HT1080 (cell line): ENCODE data around the gene ZNHIT1. TPM values are rescaled to one million over a fixed set of nuclear protein-coding genes. Genes with fewer than 3 reads are reported as not detected.

Experiments
- small RNA-seq: library from RNA; depleted of rRNA; stranded (forward); fragments of <200 nt; gene quantifications from one replicate; pipeline ENCODE3, GENCODE V24; 2014
- total RNA-seq: library from RNA; depleted of rRNA; stranded (reverse); fragments of >200 nt; shearing (Covaris generic); gene quantifications from 2 replicates; pipeline ENCODE4 v1.2.3, GENCODE V29; 2014; rRNA removed

Gene ZNHIT1
- total RNA-seq, 1 experiment from 2014 or later: 148 TPM

Small RNA genes within 50 kb of the gene (small RNA-seq; reads per million reads assigned to genes)
- not detected for gene RNU6-1104P

Other genes with a start within 250 kb of the ZNHIT1 start
- gene MUC12, start 248.6 kb upstream of the ZNHIT1 start, total RNA-seq: not detected in 2 replicates
- gene MUC17, start 198.1 kb upstream of the ZNHIT1 start, total RNA-seq: not detected in 2 replicates
- gene TRIM56, start 132.7 kb upstream of the ZNHIT1 start, total RNA-seq: 10.8 and 11.4 TPM in 2 replicates
- 179 and 187 TPM in 2 replicates for gene SERPINE1, start 91.1 kb upstream of the ZNHIT1 start, total RNA-seq
- gene AP1S1, start 63.7 kb upstream of the ZNHIT1 start, total RNA-seq: 184 TPM in 2 replicates
- gene VGF, start 52.6 kb upstream of the ZNHIT1 start, total RNA-seq: 29.8 and 45.2 TPM in 2 replicates
- not detected in 2 replicates for gene NAT16, start 37.9 kb upstream of the ZNHIT1 start, total RNA-seq
- 0.21 TPM in 1 of 2 replicates, not detected in the other for gene MOGAT3, start 17.1 kb upstream of the ZNHIT1 start, total RNA-seq
- gene PLOD3, start 584 bp upstream of the ZNHIT1 start, total RNA-seq: 90.0 and 102 TPM in 2 replicates
- gene CLDN15, start 19.6 kb downstream of the ZNHIT1 start, total RNA-seq: 7.5 and 10.6 TPM in 2 replicates
- 137 and 211 TPM in 2 replicates for gene FIS1, start 26.9 kb downstream of the ZNHIT1 start, total RNA-seq
- gene IFT22, start 103.6 kb downstream of the ZNHIT1 start, total RNA-seq: 19.6 and 23.8 TPM in 2 replicates
- gene COL26A1, start 144.7 kb downstream of the ZNHIT1 start, total RNA-seq: 0.02 TPM in 1 of 2 replicates, not detected in the other